IMR-90 (cell line): ENCODE results near the gene NUB1. TPM values are rescaled to one million over a fixed set of nuclear protein-coding genes. Genes with fewer than 3 reads are reported as not detected.

ENCODE experiments used
- ATAC-seq: fragments of 200-7000 bp; cut with Tn5 transposase; 2 replicates; pipeline ENCODE4 v1.9.1; 2020; ENCODE audit warnings: low read depth, mild to moderate bottlenecking, moderate library complexity
- BruUV-seq: library from RNA; stranded (reverse); fragments of 400-500 nt; replicated peaks from 2 replicates; lab custom pipeline; 2021; lab: Mats Ljungman, UMichigan
- CTCF ChIA-PET: fragments of 300-600 bp; formaldehyde crosslinking; extraction: SDS; loops from one replicate; lab custom pipeline; 2021; ENCODE audit warnings: antibody characterized with exemption; lab: Yijun Ruan, JAX
- POLR2A ChIA-PET: fragments of 300-600 bp; sonication (Branson Sonifier 250); formaldehyde crosslinking; loops from one replicate; lab custom pipeline; 2022; ENCODE audit warnings: antibody characterized with exemption; ENCODE audit not compliant: unreplicated experiment; lab: Charles Lee
- DNase-seq: peaks from one replicate; pipeline ENCODE4 v3.0.0; 2013
- H2AFZ ChIP-seq: replicated peaks from 2 replicates; pipeline ENCODE3; 2013; ENCODE audit warnings: low read length, mild to moderate bottlenecking; ENCODE audit not compliant: poor library complexity
- H2AK5ac ChIP-seq: 2 replicates; pipeline ENCODE4 v1.6.1; 2013; ENCODE audit warnings: low read depth, low read length, inconsistent platforms
- H2AK9ac ChIP-seq: replicated peaks from 2 replicates; pipeline ENCODE3; 2013; ENCODE audit warnings: mild to moderate bottlenecking, low read depth, low read length, moderate library complexity; ENCODE audit not compliant: poor library complexity
- H2BK120ac ChIP-seq: 2 replicates; pipeline ENCODE4 v1.6.1; 2013; ENCODE audit warnings: low read depth, low read length, inconsistent platforms
- H2BK15ac ChIP-seq: 3 replicates; pipeline ENCODE4 v1.6.1; 2013; ENCODE audit warnings: low read depth, low read length, inconsistent platforms
- H2BK20ac ChIP-seq: 2 replicates; pipeline ENCODE4 v1.6.1; 2013; ENCODE audit warnings: low read depth, mild to moderate bottlenecking, inconsistent platforms, low read length, moderate library complexity
- H2BK5ac ChIP-seq: 2 replicates; pipeline ENCODE4 v1.6.1; 2013; ENCODE audit warnings: mild to moderate bottlenecking, low read depth, low read length, inconsistent platforms; ENCODE audit not compliant: poor library complexity, severe bottlenecking
- H3K14ac ChIP-seq: replicated peaks from 2 replicates; pipeline ENCODE4 v1.6.1; 2013; ENCODE audit warnings: low read depth, low read length, inconsistent platforms
- H3K18ac ChIP-seq: 2 replicates; pipeline ENCODE4 v1.6.1; 2013; ENCODE audit warnings: low read depth, low read length, control low read depth
- H3K23ac ChIP-seq: 2 replicates; pipeline ENCODE4 v1.6.1; 2013; ENCODE audit warnings: low read depth, low read length, inconsistent platforms
- H3K27ac ChIP-seq: 2 replicates; pipeline ENCODE4 v1.5.1; 2013; ENCODE audit warnings: mild to moderate bottlenecking, control low read depth, low read length; ENCODE audit not compliant: insufficient read depth
- H3K27me3 ChIP-seq: 2 replicates; pipeline ENCODE4 v1.6.1; 2013; ENCODE audit warnings: low read length; ENCODE audit not compliant: control insufficient read depth, insufficient read depth
- H3K36me3 ChIP-seq: 2 replicates; pipeline ENCODE4 v1.6.1; 2013; ENCODE audit warnings: low read length, mixed read lengths; ENCODE audit not compliant: control insufficient read depth, insufficient read depth
- H3K4ac ChIP-seq: 2 replicates; pipeline ENCODE4 v1.6.1; 2013; ENCODE audit warnings: low read depth, low read length, inconsistent platforms
- H3K4me1 ChIP-seq: 2 replicates; pipeline ENCODE4 v1.6.1; 2013; ENCODE audit warnings: low read length, mixed read lengths; ENCODE audit not compliant: control insufficient read depth, insufficient read depth
- H3K4me2 ChIP-seq: 2 replicates; pipeline ENCODE4 v1.6.1; 2013; ENCODE audit warnings: low read depth, mild to moderate bottlenecking, control low read depth, low read length, moderate library complexity
- H3K4me3 ChIP-seq: 2 replicates; pipeline ENCODE4 v1.5.1; 2013; ENCODE audit warnings: low read depth, mild to moderate bottlenecking, control low read depth, low read length, moderate library complexity; ENCODE audit not compliant: insufficient read depth
- H3K56ac ChIP-seq: 2 replicates; pipeline ENCODE4 v1.6.1; 2013; ENCODE audit warnings: low read length, inconsistent platforms; ENCODE audit not compliant: insufficient read depth; ENCODE audit errors: extremely low read depth
- H3K79me1 ChIP-seq, 2 experiments: 2 replicates each; pipeline ENCODE4 v1.6.1; 2013; ENCODE audit warnings: low read length in 2 of 2, inconsistent platforms in 1 of 2, low read depth in 1 of 2
- H3K9ac ChIP-seq: 2 replicates; pipeline ENCODE4 v1.6.1; 2013; ENCODE audit warnings: low read depth, low read length, control low read depth
- H3K9me1 ChIP-seq: 2 replicates; pipeline ENCODE4 v1.6.1; 2013; ENCODE audit warnings: low read length, inconsistent platforms; ENCODE audit not compliant: insufficient read depth
- H3K9me3 ChIP-seq: 2 replicates; pipeline ENCODE4 v1.6.1; 2013; ENCODE audit warnings: low read length; ENCODE audit not compliant: control insufficient read depth, insufficient read depth
- H4K20me1 ChIP-seq: 2 replicates; pipeline ENCODE4 v1.6.1; 2013; ENCODE audit warnings: low read length, inconsistent platforms; ENCODE audit not compliant: insufficient read depth
- H4K5ac ChIP-seq: 2 replicates; pipeline ENCODE4 v1.6.1; 2013; ENCODE audit warnings: mild to moderate bottlenecking, low read depth, low read length, control low read depth
- H4K8ac ChIP-seq, 2 experiments: 2 replicates each; pipeline ENCODE4 v1.6.1; 2013; ENCODE audit warnings: low read depth in 2 of 2, low read length in 2 of 2, control low read depth in 1 of 2, inconsistent platforms in 1 of 2
- H4K91ac ChIP-seq: 2 replicates; pipeline ENCODE4 v1.6.1; 2013; ENCODE audit warnings: low read depth, low read length, inconsistent platforms; ENCODE audit not compliant: insufficient read depth
- BHLHE40 ChIP-seq: fragments of 150-350 bp; IDR thresholded peaks from 2 replicates; pipeline ENCODE4 v1.6.1; 2016; ENCODE audit warnings: mild to moderate bottlenecking, low read depth, low read length
- FOS ChIP-seq: fragments of 150-350 bp; IDR thresholded peaks from 2 replicates; pipeline ENCODE4 v1.6.1; 2016; ENCODE audit warnings: low read depth, low read length
- POLR2A ChIP-seq: IDR thresholded peaks from 2 replicates; pipeline ENCODE4 v1.6.1; 2012; ENCODE audit warnings: mild to moderate bottlenecking, low read depth, low read length
- WGBS, 2 experiments: methylation state at CpG; one replicate each; pipeline versions ENCODE4 v1.1.5 to v1.1.7; 2013; ENCODE audit warnings: missing lambda C conversion rate in 2 of 2; ENCODE audit not compliant: insufficient read length in 1 of 2; ENCODE audit errors: extremely low coverage in 2 of 2; 5-methylcytosine and 5-hydroxymethylcytosine counted together
- dilution Hi-C: fragments of 300-500 bp; cut with HindIII; formaldehyde crosslinking; loops from one replicate; pipeline ENCODE4 v1.14.3; 2018; ENCODE audit warnings: low sequenced_read_pairs; ENCODE audit not compliant: unreplicated experiment
- in situ Hi-C: fragments of 300-500 bp; cut with MboI; formaldehyde crosslinking; loops from 3 replicates; pipeline ENCODE4 v1.14.3; 2019; ENCODE audit warnings: low sequenced_read_pairs, inconsistent platforms, mixed read lengths
- intact Hi-C: fragments of 100-400 bp; cut with micrococcal nuclease; formaldehyde crosslinking; loops from 2 replicates; pipeline ENCODE4 v1.10.0; 2022
- polyA plus RNA-seq, 3 experiments: library from polyadenylated mRNA; depleted of rRNA; stranded (reverse); fragments of >200 nt; gene quantifications; 2 replicates each; pipeline ENCODE4 v1.2.3, GENCODE V29; 2012; ENCODE audit warnings: low replicate concordance in 1 of 3
- total RNA-seq: library from RNA; depleted of rRNA; stranded (reverse); fragments of >200 nt; gene quantifications from 2 replicates; pipeline ENCODE4 v1.2.3, GENCODE V29; 2012

The NUB1 gene
- total and polyA plus RNA-seq, 2 of the 4 experiments (the other 2 are of a cell fraction) = 20.1 to 29.7 TPM

DNA sequence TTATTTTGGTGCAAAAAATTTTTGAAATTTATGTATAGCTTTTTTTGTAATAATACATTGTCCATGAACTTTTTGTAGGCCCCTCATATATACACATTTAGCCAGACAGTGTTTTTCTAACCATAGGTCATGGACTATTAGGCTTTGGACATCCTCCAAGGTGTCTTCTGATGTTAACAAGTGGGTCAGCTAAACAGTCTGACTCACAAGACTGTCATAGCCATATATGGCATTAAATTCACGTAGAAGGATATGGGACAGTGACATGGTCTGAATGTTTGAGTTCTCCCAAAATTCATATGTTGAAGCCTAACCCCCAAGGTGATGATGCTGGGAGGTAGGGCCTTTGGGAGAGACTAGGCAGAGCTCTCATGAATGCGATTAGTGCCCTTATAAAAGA lies 14.0 kb upstream of the NUB1 start:
- ChIA-PET POLR2A (interaction anchor here (0.8 kb wide), 1 partner anchor 14 kb away, joined by 3 read pairs; no protein-coding TSS in a partner anchor), CTCF (interaction anchor here (0.6 to 1.0 kb wide), 2 partner anchors 12 to 22 kb away, joined by 3 to 4 read pairs; no protein-coding TSS in a partner anchor)
- H2AK5ac ChIP-seq = peak overlapping the region; percentile 52
- no peak overlapping the region for H2AFZ ChIP-seq
- DNase-seq = peak; percentile 83
- H3K56ac ChIP-seq = 0 out of 2 replicates have a peak overlapping the region, but pooled peaks have one; percentile 36
- peak overlapping the region; percentile 76 for H3K18ac ChIP-seq
- H4K8ac ChIP-seq = peak overlapping the region; percentile 81
- no peak overlapping the region for H2AK9ac ChIP-seq
- H3K4me3 ChIP-seq = no peak overlapping the region
- ATAC-seq = peak; percentile 97
- H4K91ac ChIP-seq = peak overlapping the region; percentile 81
- peak overlapping the region; percentile 56 for H3K27ac ChIP-seq
- intact Hi-C loops = no loop called here
- no peaks in the 10 kb centered on the region for H3K9me1 ChIP-seq
- in situ Hi-C loops = no loop called here
- H3K4me1 ChIP-seq = peaks cover 2% of the 10 kb centered on the region
- peaks cover 5% of the 10 kb centered on the region for H3K9me3 ChIP-seq
- peak overlapping the region; percentile 64 for H3K14ac ChIP-seq
- no TSS peak for BruUV-seq
- peak overlapping the region; percentile 79 for H3K23ac ChIP-seq
- dilution Hi-C loops = no loop called here
- peak overlapping the region; percentile 85 for H3K4ac ChIP-seq
- peak overlapping the region; percentile 89 for H4K5ac ChIP-seq
- H3K9ac ChIP-seq = no peak overlapping the region
- H2BK120ac ChIP-seq = peak overlapping the region; percentile 86
- H3K36me3 ChIP-seq = no peaks in the 10 kb centered on the region
- peak overlapping the region; percentile 91 for H2BK15ac ChIP-seq
- H2BK5ac ChIP-seq = peak overlapping the region; percentile 43
- no CpG with 5 or more reads among the region's 2 CpGs for WGBS, 2 experiments
- 0 out of 2 replicates have a peak, but pooled peaks have one; percentile 20 for TF ChIP-seq FOS
- TF ChIP-seq POLR2A = no peak
- TF ChIP-seq BHLHE40 = no peak
- H4K20me1 ChIP-seq = no peaks in the 10 kb centered on the region
- no peak overlapping the region for H3K4me2 ChIP-seq
- peaks cover 2% of the 10 kb centered on the region for H3K27me3 ChIP-seq
- H3K79me1 ChIP-seq = no peaks in the 10 kb centered on the region
- peak overlapping the region; percentile 87 for H2BK20ac ChIP-seq
